ENCODE results near the gene SCGB3A2.

- TF ChIP-seq, protein P1, sequence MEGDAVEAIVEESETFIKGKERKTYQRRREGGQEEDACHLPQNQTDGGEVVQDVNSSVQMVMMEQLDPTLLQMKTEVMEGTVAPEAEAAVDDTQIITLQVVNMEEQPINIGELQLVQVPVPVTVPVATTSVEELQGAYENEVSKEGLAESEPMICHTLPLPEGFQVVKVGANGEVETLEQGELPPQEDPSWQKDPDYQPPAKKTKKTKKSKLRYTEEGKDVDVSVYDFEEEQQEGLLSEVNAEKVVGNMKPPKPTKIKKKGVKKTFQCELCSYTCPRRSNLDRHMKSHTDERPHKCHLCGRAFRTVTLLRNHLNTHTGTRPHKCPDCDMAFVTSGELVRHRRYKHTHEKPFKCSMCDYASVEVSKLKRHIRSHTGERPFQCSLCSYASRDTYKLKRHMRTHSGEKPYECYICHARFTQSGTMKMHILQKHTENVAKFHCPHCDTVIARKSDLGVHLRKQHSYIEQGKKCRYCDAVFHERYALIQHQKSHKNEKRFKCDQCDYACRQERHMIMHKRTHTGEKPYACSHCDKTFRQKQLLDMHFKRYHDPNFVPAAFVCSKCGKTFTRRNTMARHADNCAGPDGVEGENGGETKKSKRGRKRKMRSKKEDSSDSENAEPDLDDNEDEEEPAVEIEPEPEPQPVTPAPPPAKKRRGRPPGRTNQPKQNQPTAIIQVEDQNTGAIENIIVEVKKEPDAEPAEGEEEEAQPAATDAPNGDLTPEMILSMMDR (IDR thresholded peaks at IDR 0.05; ENCODE audit: low read depth, low read length, poor library complexity, severe bottlenecking): no peak
- TF ChIP-seq EZH2phosphoT487 (IDR thresholded peaks at IDR 0.05; ENCODE audit: borderline replicate concordance, low read length): no peak
Measured at GRCh38 chr5:147930769-147931168, 52.3 kb downstream of the SCGB3A2 start.

Data from DOHH2 (cell line).